Measurements from ENCODE around the gene TOMM20.

DNA sequence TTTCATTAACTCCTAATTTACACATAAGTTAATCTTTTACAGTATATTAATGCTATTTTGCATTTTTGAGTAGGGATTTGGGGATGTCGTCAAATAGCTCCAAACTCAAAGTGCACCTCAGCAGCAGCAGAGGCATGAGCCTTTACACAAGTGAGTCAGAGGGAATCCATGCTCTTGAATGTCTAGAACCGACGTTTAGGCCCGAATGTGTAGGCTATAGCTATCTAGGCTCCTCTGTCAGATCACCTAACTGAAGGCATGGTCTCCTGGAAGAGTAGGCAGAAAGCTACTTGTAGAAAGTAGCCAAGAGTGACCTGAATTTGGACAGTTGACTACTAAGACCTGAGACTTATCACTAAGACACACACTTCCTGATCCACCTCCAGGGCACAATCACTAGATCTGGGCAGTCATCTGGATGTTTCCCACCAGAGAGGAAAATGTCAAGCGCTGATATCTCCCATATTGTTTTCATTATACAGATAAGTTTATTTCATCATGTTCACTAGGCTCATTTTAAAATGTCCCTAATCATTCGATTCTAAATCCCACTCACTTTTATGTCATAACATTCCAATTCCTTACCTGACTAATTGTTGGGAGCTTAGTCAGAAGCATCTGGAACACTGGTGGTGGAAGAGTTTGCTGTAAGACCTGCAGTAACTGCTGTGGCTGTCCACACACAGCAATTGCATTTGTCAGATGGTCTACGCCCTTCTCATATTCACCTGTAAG is 15.3 kb downstream of the TOMM20 start:
- TF ChIP-seq EZH2 (IDR thresholded peaks at IDR 0.05; ENCODE audit: insufficient read depth, poor library complexity, severe bottlenecking) (no peak), EZH2phosphoT487 (IDR thresholded peaks at IDR 0.05; ENCODE audit: insufficient read depth, low read depth) (no peak)
